ENCODE data around the gene TXLNB.
"Not testable (repeated sequence)": the region's sequence is repeated elsewhere in the genome, so short reads cannot be mapped to it uniquely, and the experiment has no call there.

TXLNB gene

GRCh38 chr6:139311831-139312230 is 20.0 kb upstream of the TXLNB start:
- Histone ChIP-seq H3K27me3 (ENCODE audit: insufficient read depth, low read length) (no peaks in the 10 kb centered on the region), H2AFZ (ENCODE audit: low read length, unreplicated experiment) (peak overlapping the region; percentile 6), H3K4me3 (ENCODE audit: low read depth, low read length) (no peak overlapping the region), H3K27ac (ENCODE audit: low read depth, low read length) (no peak overlapping the region), H3K36me3 (ENCODE audit: insufficient read depth, low read length) (no peaks in the 10 kb centered on the region), H3K4me1 (ENCODE audit: control insufficient read depth, insufficient read depth, low read length, unreplicated experiment) (peaks cover 15% of the 10 kb centered on the region), H3K79me2 (ENCODE audit: control insufficient read depth, insufficient read depth, low read length, unreplicated experiment) (no peaks in the 10 kb centered on the region)

- peak overlapping the region; percentile 13; the same call in 1 of the 2 replicates for H3K4me3 ChIP-seq (ENCODE audit: low read depth, low read length)
- H2AFZ ChIP-seq (ENCODE audit: low read length, unreplicated experiment), result peak overlapping the region; percentile 61
- H3K4me1 ChIP-seq (ENCODE audit: control insufficient read depth, insufficient read depth, low read length, unreplicated experiment), result peaks cover 15% of the 10 kb centered on the region
- no peaks in the 10 kb centered on the region for H3K36me3 ChIP-seq (ENCODE audit: insufficient read depth, low read length)
- H3K79me2 ChIP-seq (ENCODE audit: control insufficient read depth, insufficient read depth, low read length, unreplicated experiment), result no peaks in the 10 kb centered on the region
- H3K27me3 ChIP-seq (ENCODE audit: insufficient read depth, low read length), result no peaks in the 10 kb centered on the region
- peak overlapping the region; percentile 41 for H3K27ac ChIP-seq (ENCODE audit: low read depth, low read length)
These were observed 17.3 kb upstream of the TXLNB start for GRCh38 chr6:139308936-139309603.

- peaks cover 15% of the 10 kb centered on the region for H3K4me1 ChIP-seq (ENCODE audit: control insufficient read depth, insufficient read depth, low read length, unreplicated experiment)
- no peaks in the 10 kb centered on the region for H3K36me3 ChIP-seq (ENCODE audit: insufficient read depth, low read length)
- H2AFZ ChIP-seq (ENCODE audit: low read length, unreplicated experiment), result no peak overlapping the region
- H3K27ac ChIP-seq (ENCODE audit: low read depth, low read length), result peak overlapping the region; percentile 41
- no peak overlapping the region; the same call in 1 of the 2 replicates for H3K4me3 ChIP-seq (ENCODE audit: low read depth, low read length)
- H3K79me2 ChIP-seq (ENCODE audit: control insufficient read depth, insufficient read depth, low read length, unreplicated experiment), result no peaks in the 10 kb centered on the region
- H3K27me3 ChIP-seq (ENCODE audit: insufficient read depth, low read length), result no peaks in the 10 kb centered on the region
These were observed 16.6 kb upstream of the TXLNB start for GRCh38 chr6:139308286-139308916.

- H3K27me3 ChIP-seq (ENCODE audit: insufficient read depth, low read length), result no peaks in the 10 kb centered on the region
- no peak overlapping the region for H3K27ac ChIP-seq (ENCODE audit: low read depth, low read length)
- H3K4me1 ChIP-seq (ENCODE audit: control insufficient read depth, insufficient read depth, low read length, unreplicated experiment), result peaks cover 15% of the 10 kb centered on the region
- no peak overlapping the region for H3K4me3 ChIP-seq (ENCODE audit: low read depth, low read length)
- H3K36me3 ChIP-seq (ENCODE audit: insufficient read depth, low read length), result no peaks in the 10 kb centered on the region
- no peaks in the 10 kb centered on the region for H3K79me2 ChIP-seq (ENCODE audit: control insufficient read depth, insufficient read depth, low read length, unreplicated experiment)
- H2AFZ ChIP-seq (ENCODE audit: low read length, unreplicated experiment), result no peak overlapping the region
These were observed 14.6 kb upstream of the TXLNB start for GRCh38 chr6:139306291-139306981.

GRCh38 chr6:139303185-139303584 is 11.4 kb upstream of the TXLNB start:
- H3K4me1 ChIP-seq (ENCODE audit: control insufficient read depth, insufficient read depth, low read length, unreplicated experiment), result peaks cover 2% of the 10 kb centered on the region
- H3K4me3 ChIP-seq (ENCODE audit: low read depth, low read length), result no peak overlapping the region
- H3K36me3 ChIP-seq (ENCODE audit: insufficient read depth, low read length), result no peaks in the 10 kb centered on the region
- no peaks in the 10 kb centered on the region for H3K79me2 ChIP-seq (ENCODE audit: control insufficient read depth, insufficient read depth, low read length, unreplicated experiment)
- H2AFZ ChIP-seq (ENCODE audit: low read length, unreplicated experiment), result peak overlapping the region; percentile 40
- no peak overlapping the region for H3K27ac ChIP-seq (ENCODE audit: low read depth, low read length)
- H3K27me3 ChIP-seq (ENCODE audit: insufficient read depth, low read length), result no peaks in the 10 kb centered on the region

GRCh38 chr6:139297921-139298320 is 6.1 kb upstream of the TXLNB start:
- Histone ChIP-seq H3K4me1 (ENCODE audit: control insufficient read depth, insufficient read depth, low read length, unreplicated experiment) (no peaks in the 10 kb centered on the region), H3K27ac (ENCODE audit: low read depth, low read length) (no peak overlapping the region), H3K4me3 (ENCODE audit: low read depth, low read length) (no peak overlapping the region), H2AFZ (ENCODE audit: low read length, unreplicated experiment) (no peak overlapping the region), H3K79me2 (ENCODE audit: control insufficient read depth, insufficient read depth, low read length, unreplicated experiment) (no peaks in the 10 kb centered on the region), H3K36me3 (ENCODE audit: insufficient read depth, low read length) (no peaks in the 10 kb centered on the region), H3K27me3 (ENCODE audit: insufficient read depth, low read length) (no peaks in the 10 kb centered on the region)

GRCh38 chr6:139296927-139297326 is 5.1 kb upstream of the TXLNB start:
- H3K27ac ChIP-seq (ENCODE audit: low read depth, low read length), result peak overlapping the region; percentile 42
- H2AFZ ChIP-seq (ENCODE audit: low read length, unreplicated experiment), result peak overlapping the region; percentile 18
- H3K36me3 ChIP-seq (ENCODE audit: insufficient read depth, low read length), result no peaks in the 10 kb centered on the region
- H3K27me3 ChIP-seq (ENCODE audit: insufficient read depth, low read length), result no peaks in the 10 kb centered on the region
- H3K79me2 ChIP-seq (ENCODE audit: control insufficient read depth, insufficient read depth, low read length, unreplicated experiment), result no peaks in the 10 kb centered on the region
- H3K4me1 ChIP-seq (ENCODE audit: control insufficient read depth, insufficient read depth, low read length, unreplicated experiment), result peaks cover 4% of the 10 kb centered on the region
- no peak overlapping the region for H3K4me3 ChIP-seq (ENCODE audit: low read depth, low read length)

GRCh38 chr6:139295901-139296300 is 4.1 kb upstream of the TXLNB start:
- no peak overlapping the region for H3K27ac ChIP-seq (ENCODE audit: low read depth, low read length)
- no peaks in the 10 kb centered on the region for H3K36me3 ChIP-seq (ENCODE audit: insufficient read depth, low read length)
- peaks cover 5% of the 10 kb centered on the region for H3K4me1 ChIP-seq (ENCODE audit: control insufficient read depth, insufficient read depth, low read length, unreplicated experiment)
- H3K27me3 ChIP-seq (ENCODE audit: insufficient read depth, low read length), result no peaks in the 10 kb centered on the region
- no peak overlapping the region for H2AFZ ChIP-seq (ENCODE audit: low read length, unreplicated experiment)
- no peaks in the 10 kb centered on the region for H3K79me2 ChIP-seq (ENCODE audit: control insufficient read depth, insufficient read depth, low read length, unreplicated experiment)
- no peak overlapping the region for H3K4me3 ChIP-seq (ENCODE audit: low read depth, low read length)

GRCh38 chr6:139294090-139294489 is 2.3 kb upstream of the TXLNB start:
- no peak overlapping the region for H3K27ac ChIP-seq (ENCODE audit: low read depth, low read length)
- peaks cover 5% of the 10 kb centered on the region for H3K4me1 ChIP-seq (ENCODE audit: control insufficient read depth, insufficient read depth, low read length, unreplicated experiment)
- no peak overlapping the region for H3K4me3 ChIP-seq (ENCODE audit: low read depth, low read length)
- no peaks in the 10 kb centered on the region for H3K27me3 ChIP-seq (ENCODE audit: insufficient read depth, low read length)
- no peaks in the 10 kb centered on the region for H3K36me3 ChIP-seq (ENCODE audit: insufficient read depth, low read length)
- H2AFZ ChIP-seq (ENCODE audit: low read length, unreplicated experiment), result no peak overlapping the region
- no peaks in the 10 kb centered on the region for H3K79me2 ChIP-seq (ENCODE audit: control insufficient read depth, insufficient read depth, low read length, unreplicated experiment)

GRCh38 chr6:139293230-139293629 is 1.4 kb upstream of the TXLNB start:
- H3K4me3 ChIP-seq (ENCODE audit: low read depth, low read length); H3K79me2 ChIP-seq (ENCODE audit: control insufficient read depth, insufficient read depth, low read length, unreplicated experiment); H3K4me1 ChIP-seq (ENCODE audit: control insufficient read depth, insufficient read depth, low read length, unreplicated experiment); H2AFZ ChIP-seq (ENCODE audit: low read length, unreplicated experiment); H3K36me3 ChIP-seq (ENCODE audit: insufficient read depth, low read length); H3K27me3 ChIP-seq (ENCODE audit: insufficient read depth, low read length); H3K27ac ChIP-seq (ENCODE audit: low read depth, low read length): not testable (repeated sequence)
